HepG2 (cell line): Measurements from ENCODE around the gene ASAP2. TPM values are rescaled to one million over a fixed set of nuclear protein-coding genes. Genes with fewer than 3 reads are reported as not detected.

Source experiments
- ATAC-seq: fragments of 200-7000 bp; cut with Tn5 transposase; 3 replicates; pipeline ENCODE4 v1.9.1; 2020; ENCODE audit warnings: mild to moderate bottlenecking, moderate library complexity
- BruUV-seq: library from RNA; stranded (reverse); fragments of 400-500 nt; replicated peaks from 2 replicates; lab custom pipeline; 2021; lab: Mats Ljungman, UMichigan
- CTCF ChIA-PET: fragments of 300-600 bp; formaldehyde crosslinking; extraction: SDS; loops from one replicate; lab custom pipeline; 2021; ENCODE audit warnings: low total read pairs, inconsistent platforms, low intra/inter-chr PET ratio; lab: Yijun Ruan, JAX
- POLR2A ChIA-PET: fragments of 350-600 bp; sonication (Branson Sonifier 250); formaldehyde crosslinking; loops from one replicate; lab custom pipeline; 2020; ENCODE audit warnings: antibody characterized with exemption, inconsistent platforms; lab: Yijun Ruan, JAX
- DNase-seq: peaks from one replicate; pipeline ENCODE4 v3.0.0-alpha.2; 2015; ENCODE audit warnings: low spot score
- FAIRE-seq: peaks from 3 replicates; lab custom pipeline; 2011; peaks lifted over from hg19 to GRCh38; lab: Jason Lieb, UNC
- H2AFZ ChIP-seq: one replicate; pipeline ENCODE4 v1.6.1; 2011; ENCODE audit warnings: low read length, inconsistent platforms
- H3K27ac ChIP-seq: fragments of 300-600 bp; 3 replicates; pipeline ENCODE4 v1.8.0; 2011; ENCODE audit warnings: mixed run types, mild to moderate bottlenecking, mixed read lengths, low read length, inconsistent platforms; ENCODE audit not compliant: insufficient read depth; ENCODE audit errors: extremely low read length
- H3K27me3 ChIP-seq, 2 experiments: fragments of 200-600 bp in 1 of 2; 2 replicates in 1 of 2; 3 replicates in 1 of 2; pipeline versions ENCODE4 v1.6.0 to v1.8.0; 2011; ENCODE audit warnings: low read length in 2 of 2, mild to moderate bottlenecking in 2 of 2, moderate library complexity in 2 of 2, inconsistent platforms in 1 of 2; ENCODE audit not compliant: insufficient read depth in 2 of 2, control insufficient read depth in 1 of 2
- H3K36me3 ChIP-seq, 2 experiments: fragments of 200-600 bp in 1 of 2; replicated peaks in 1 of 2; 2 replicates in 1 of 2; 3 replicates in 1 of 2; pipeline versions ENCODE4 v1.5.1 to v1.8.0; 2011; ENCODE audit warnings: low read length in 2 of 2, inconsistent platforms in 1 of 2; ENCODE audit not compliant: insufficient read depth in 2 of 2, control insufficient read depth in 1 of 2
- H3K4me1 ChIP-seq: 2 replicates; pipeline ENCODE4 v1.5.1; 2012; ENCODE audit warnings: low read length, inconsistent platforms; ENCODE audit not compliant: insufficient read depth
- H3K4me2 ChIP-seq: 2 replicates; pipeline ENCODE4 v1.6.0; 2011; ENCODE audit warnings: low read depth, low read length, inconsistent platforms
- H3K4me3 ChIP-seq, 3 experiments: fragments of 200-600 bp in 1 of 3; sonication (generic), shearing (Covaris generic) in 1 of 3; replicated peaks in 1 of 3; 2 replicates each; pipeline ENCODE4 v1.5.1; 2011 to 2016; ENCODE audit warnings: low read length in 3 of 3, inconsistent platforms in 2 of 3, low read depth in 2 of 3, mild to moderate bottlenecking in 2 of 3, control low read depth in 1 of 3, mixed read lengths in 1 of 3; ENCODE audit not compliant: insufficient read depth in 1 of 3
- H3K79me2 ChIP-seq: one replicate; pipeline ENCODE4 v1.6.1; 2011; ENCODE audit warnings: low read length, inconsistent platforms; ENCODE audit not compliant: insufficient read depth
- H3K9ac ChIP-seq: 2 replicates; pipeline ENCODE4 v1.6.0; 2011; ENCODE audit warnings: mild to moderate bottlenecking, low read depth, low read length, inconsistent platforms; ENCODE audit not compliant: insufficient read depth
- H3K9me3 ChIP-seq: 2 replicates; pipeline ENCODE4 v1.5.1; 2012; ENCODE audit warnings: mild to moderate bottlenecking, low read length
- H4K20me1 ChIP-seq: 2 replicates; pipeline ENCODE4 v1.6.0; 2011; ENCODE audit warnings: inconsistent platforms, mild to moderate bottlenecking, low read length, moderate library complexity; ENCODE audit not compliant: insufficient read depth
- AKAP8 ChIP-seq: sonication (generic); formaldehyde crosslinking; IDR thresholded peaks from 2 replicates; pipeline ENCODE4 v1.5.1; 2020; ENCODE audit warnings: mild to moderate bottlenecking, missing genetic modification reagents
- FOXA1 ChIP-seq, 2 experiments: fragments of 450-650 bp in 1 of 2; sonication (generic) in 1 of 2; formaldehyde crosslinking in 1 of 2; IDR thresholded peaks; 2 replicates each; pipeline versions ENCODE4 v1.4.0 to v1.6.1; 2016 to 2020; ENCODE audit warnings: missing genetic modification reagents in 1 of 2
- NFIC ChIP-seq: IDR thresholded peaks from 2 replicates; pipeline ENCODE4 v1.6.1; 2012; ENCODE audit warnings: mild to moderate bottlenecking, low read length, inconsistent platforms
- PHF8 ChIP-seq: sonication (generic); formaldehyde crosslinking; IDR thresholded peaks from 2 replicates; pipeline ENCODE4 v1.5.0; 2020; ENCODE audit warnings: missing genetic modification reagents
- RELA ChIP-seq: sonication (generic); formaldehyde crosslinking; IDR thresholded peaks from 2 replicates; pipeline ENCODE4 v1.4.0; 2020; ENCODE audit warnings: missing genetic modification reagents
- SIX1 ChIP-seq: sonication (generic); formaldehyde crosslinking; IDR thresholded peaks from 2 replicates; pipeline ENCODE4 v1.4.0; 2020; ENCODE audit warnings: missing genetic modification reagents, borderline replicate concordance
- U2AF1 ChIP-seq: fragments of 200-400 bp; formaldehyde crosslinking; optimal IDR thresholded peaks from 2 replicates; pipeline ENCODE3; 2017; ENCODE audit warnings: mild to moderate bottlenecking, low read depth, low read length
- ZBTB1 ChIP-seq: sonication (generic); formaldehyde crosslinking; IDR thresholded peaks from 2 replicates; pipeline ENCODE4 v1.4.0; 2020; ENCODE audit warnings: missing genetic modification reagents, borderline replicate concordance
- ZBTB8A ChIP-seq: sonication (generic); formaldehyde crosslinking; IDR thresholded peaks from 2 replicates; pipeline ENCODE4 v1.4.0; 2020; ENCODE audit warnings: mild to moderate bottlenecking, low read depth, missing genetic modification reagents, borderline replicate concordance
- ZFP37 ChIP-seq: sonication (generic); formaldehyde crosslinking; IDR thresholded peaks from 2 replicates; pipeline ENCODE4 v1.4.0; 2020; ENCODE audit warnings: missing genetic modification reagents, borderline replicate concordance
- ZKSCAN8 ChIP-seq: IDR thresholded peaks from 2 replicates; pipeline ENCODE4 v1.6.1; 2016; ENCODE audit warnings: borderline replicate concordance, missing genetic modification reagents, missing compliant biosample characterization
- ZNF142 ChIP-seq: sonication (generic); formaldehyde crosslinking; IDR thresholded peaks from 2 replicates; pipeline ENCODE4 v1.4.0; 2020; ENCODE audit warnings: missing genetic modification reagents
- ZNF160 ChIP-seq: sonication (generic); formaldehyde crosslinking; IDR thresholded peaks from 2 replicates; pipeline ENCODE4 v1.8.0; 2022; ENCODE audit warnings: mild to moderate bottlenecking, inconsistent platforms, missing genetic modification reagents
- ZNF329 ChIP-seq: sonication (generic); formaldehyde crosslinking; IDR thresholded peaks from 2 replicates; pipeline ENCODE4 v1.9.0; 2021; ENCODE audit warnings: low read depth, mild to moderate bottlenecking, missing genetic modification reagents
- ZNF383 ChIP-seq: sonication (generic); formaldehyde crosslinking; IDR thresholded peaks from 2 replicates; pipeline ENCODE4 v1.4.0; 2020; ENCODE audit warnings: missing genetic modification reagents, mild to moderate bottlenecking, borderline replicate concordance
- ZNF512 ChIP-seq: sonication (generic); formaldehyde crosslinking; IDR thresholded peaks from 2 replicates; pipeline ENCODE4 v1.4.0; 2020; ENCODE audit warnings: mild to moderate bottlenecking, missing genetic modification reagents
- ZNF558 ChIP-seq: sonication (generic); formaldehyde crosslinking; IDR thresholded peaks from 2 replicates; pipeline ENCODE4 v1.9.0; 2022; ENCODE audit warnings: mild to moderate bottlenecking, missing genetic modification reagents, borderline replicate concordance
- ZNF562 ChIP-seq: sonication (generic); formaldehyde crosslinking; IDR thresholded peaks from 2 replicates; pipeline ENCODE4 v1.8.0; 2022; ENCODE audit warnings: missing genetic modification reagents, borderline replicate concordance
- ZNF816 ChIP-seq: sonication (generic); formaldehyde crosslinking; IDR thresholded peaks from 2 replicates; pipeline ENCODE4 v1.8.0; 2022; ENCODE audit warnings: missing genetic modification reagents, mild to moderate bottlenecking, borderline replicate concordance
- WGBS: methylation state at CpG from one replicate; pipeline ENCODE4 v1.1.6; 2017; ENCODE audit warnings: low lambda C conversion rate; 5-methylcytosine and 5-hydroxymethylcytosine counted together
- in situ Hi-C: cut with HindIII; loops from 2 replicates; pipeline ENCODE4 v1.10.0; 2017; ENCODE audit warnings: low pct_unique_long_range_greater_than_20kb; ENCODE audit not compliant: extremely low pct_ligation_motif_present
- intact Hi-C: fragments of 100-400 bp; cut with micrococcal nuclease; formaldehyde crosslinking; loops from one replicate; pipeline ENCODE4 v1.10.0; 2022; ENCODE audit not compliant: unreplicated experiment
- polyA plus RNA-seq, 8 experiments: library from polyadenylated mRNA; depleted of rRNA in 3 of 8; stranded (reverse) in 7 of 8; unstranded in 1 of 8; fragments of >200 nt; fragmentation: Illumina TruSeq in 4 of 8; extraction: Trizol in 4 of 8; gene quantifications; 2 replicates each; pipeline versions ENCODE4 v1.2.1 to v1.2.3, GENCODE V29; 2011 to 2016; ENCODE audit warnings: low read depth in 4 of 8, missing spikeins in 1 of 8, mixed read lengths in 1 of 8; ENCODE audit not compliant: insufficient read depth in 1 of 8
- total RNA-seq, 5 experiments: library from RNA; depleted of rRNA; stranded (reverse); fragments of >200 nt; fragmentation: Illumina TruSeq; extraction: Trizol; gene quantifications; 2 replicates each; pipeline ENCODE4 v1.2.3, GENCODE V29; 2016; ENCODE audit warnings: low read depth in 1 of 5

ASAP2 gene
- total and polyA plus RNA-seq, 2 of the 13 experiments (the other 11 are each of a cell fraction or from before 2014, with no cell fraction given): 7.3 to 22.3 TPM

- TF ChIP-seq U2AF1 (no peak), ZFP37 (CRISPR knock-in tag) (no peak), NFIC (no peak), ZNF558 (no peak), ZNF383 (CRISPR knock-in tag) (no peak), ZKSCAN8 (CRISPR knock-in tag) (no peak), ZNF562 (CRISPR knock-in tag) (no peak), SIX1 (CRISPR knock-in tag) (no peak), AKAP8 (CRISPR knock-in tag) (no peak), RELA (no peak), ZBTB8A (no peak), ZBTB1 (CRISPR knock-in tag) (no peak), ZNF512 (CRISPR knock-in tag) (no peak), ZNF816 (CRISPR knock-in tag) (no peak), PHF8 (CRISPR knock-in tag) (no peak), ZNF329 (CRISPR knock-in tag) (no peak), ZNF142 (CRISPR knock-in tag) (no peak), ZNF160 (CRISPR knock-in tag) (no peak), FOXA1 (IDR thresholded peaks at IDR 0.05) (no peak), FOXA1 (CRISPR knock-in tag; IDR thresholded peaks at IDR 0.05) (no peak)
- ATAC-seq (no peak), DNase-seq (no peak), FAIRE-seq (no peak)
- BruUV-seq: no TSS peak
- Histone ChIP-seq H3K9me3 (no peaks in the 10 kb centered on the region), H3K27me3 (no peaks in the 10 kb centered on the region), H3K36me3 (no peaks in the 10 kb centered on the region), H3K27ac (no peak overlapping the region), H3K9ac (no peak overlapping the region), H2AFZ (no peak overlapping the region), H4K20me1 (peaks cover 4% of the 10 kb centered on the region; the same call in 1 of the 2 replicates), H3K4me3 (no peak overlapping the region), H3K79me2 (peaks cover 23% of the 10 kb centered on the region), H3K4me1 (peaks cover 38% of the 10 kb centered on the region), H3K4me2 (no peak overlapping the region)
- in situ Hi-C loops: no loop called here
- POLR2A ChIA-PET: no interaction called here
- 97% methylated on average over 10 of the region's 10 CpGs for WGBS
- CTCF ChIA-PET: no interaction called here
- intact Hi-C loops: no loop called here
Measured at GRCh38 chr2:9264301-9264700, 57.7 kb downstream of the ASAP2 start.
